MCF 10A (cell line): ENCODE data around the gene PIAS3. TPM values are rescaled to one million over a fixed set of nuclear protein-coding genes. Genes with fewer than 3 reads are reported as not detected.

ENCODE experiments used
- BruUV-seq: library from RNA; stranded (reverse); fragments of 400-500 nt; replicated peaks from 2 replicates; lab custom pipeline; 2021; lab: Mats Ljungman, UMichigan
- CTCF ChIA-PET: fragments of 300-600 bp; sonication (Branson Sonifier 250); formaldehyde crosslinking; extraction: SDS; loops from one replicate; lab custom pipeline; 2021; ENCODE audit warnings: antibody characterized with exemption, inconsistent platforms; lab: Yijun Ruan, JAX
- POLR2A ChIA-PET: fragments of 300-600, 350-650 bp; sonication (Branson Sonifier 250); formaldehyde crosslinking; extraction: SDS; loops from one replicate; lab custom pipeline; 2020; ENCODE audit warnings: antibody characterized with exemption, inconsistent platforms; lab: Yijun Ruan, JAX
- DNase-seq: peaks from one replicate; pipeline ENCODE4 v3.0.0-alpha.2; 2018; ENCODE audit not compliant: unreplicated experiment
- H3K27ac Mint-ChIP-seq: one replicate; pipeline ENCODE4 v1.8.0; 2022; ENCODE audit warnings: mild to moderate bottlenecking, low read depth, mixed read lengths; ENCODE audit not compliant: unreplicated experiment
- H3K27me3 Mint-ChIP-seq: one replicate; pipeline ENCODE4 v1.8.0; 2022; ENCODE audit warnings: mixed read lengths; ENCODE audit not compliant: insufficient read depth, unreplicated experiment
- H3K36me3 Mint-ChIP-seq: one replicate; pipeline ENCODE4 v1.8.0; 2022; ENCODE audit warnings: mild to moderate bottlenecking, moderate library complexity, mixed read lengths; ENCODE audit not compliant: insufficient read depth, unreplicated experiment
- H3K4me1 Mint-ChIP-seq: one replicate; pipeline ENCODE4 v1.8.0; 2022; ENCODE audit warnings: mixed read lengths; ENCODE audit not compliant: insufficient read depth, unreplicated experiment
- H3K4me3 Mint-ChIP-seq: one replicate; pipeline ENCODE4 v1.8.0; 2022; ENCODE audit warnings: mild to moderate bottlenecking, moderate library complexity, mixed read lengths; ENCODE audit not compliant: unreplicated experiment
- H3K9me3 Mint-ChIP-seq: one replicate; pipeline ENCODE4 v1.8.0; 2022; ENCODE audit warnings: mixed read lengths; ENCODE audit not compliant: unreplicated experiment
- CTCF ChIP-seq: fragments of 200-600 bp; IDR thresholded peaks from one replicate; pipeline ENCODE4 v1.8.0; 2022; ENCODE audit warnings: antibody characterized with exemption, mild to moderate bottlenecking; ENCODE audit not compliant: unreplicated experiment
- intact Hi-C: fragments of 100-400 bp; cut with micrococcal nuclease; formaldehyde crosslinking; loops from 2 replicates; pipeline ENCODE4 v1.14.1; 2022
- total RNA-seq: library from RNA; stranded (reverse); gene quantifications from 2 replicates; pipeline ENCODE4 v1.2.3, GENCODE V29; 2022

The PIAS3 gene
- total RNA-seq, 1 experiment from 2014 or later: 34.3 TPM

GRCh38 chr1:145855426-145855948 lies 3.4 kb downstream of the PIAS3 start:
- intact Hi-C loops: loop anchor here (5.0 to 10.0 kb wide), 2 partner anchors 119 to 157 kb away; no protein-coding TSS in a partner anchor
- H3K9me3 Mint-ChIP-seq: no peaks in the 10 kb centered on the region
- BruUV-seq: no TSS peak

GRCh38 chr1:145849356-145850160 lies 9.3 kb downstream of the PIAS3 start:
- peak; percentile 43 for DNase-seq
- Mint-ChIP-seq H3K36me3 (peaks cover 57% of the 10 kb centered on the region), H3K4me1 (peaks cover 16% of the 10 kb centered on the region), H3K27me3 (no peaks in the 10 kb centered on the region), H3K27ac (no peak overlapping the region), H3K4me3 (no peak overlapping the region), H3K9me3 (no peaks in the 10 kb centered on the region)
- peak; percentile 64 for TF ChIP-seq CTCF
- ChIA-PET CTCF (interaction anchor here (0.6 to 13.6 kb wide), 10 partner anchors 9 to 178 kb away, joined by 3 to 242 read pairs (median 6); partner anchors contain the start of genes PIAS3, POLR3C and RNF115), POLR2A (interaction anchor here (0.9 to 10.5 kb wide), 5 partner anchors 10 to 42 kb away, joined by 4 to 124 read pairs (median 4); partner anchors contain the start of gene PIAS3)
- no TSS peak for BruUV-seq
- intact Hi-C loops: loop anchor here (10.0 kb wide), 1 partner anchor 125 kb away; no protein-coding TSS in a partner anchor

More at GRCh38 chr1:145855426-145855948, 3.4 kb downstream of the PIAS3 start:
- CTCF ChIA-PET: interaction anchor here (0.7 to 1.9 kb wide), 10 partner anchors 10 to 164 kb away, joined by 3 to 8 read pairs (median 3); partner anchors contain the start of genes ITGA10 and NUDT17
- no peak overlapping the region for H3K27ac Mint-ChIP-seq
- H3K36me3 Mint-ChIP-seq: peaks cover 58% of the 10 kb centered on the region
- H3K27me3 Mint-ChIP-seq: no peaks in the 10 kb centered on the region
- POLR2A ChIA-PET: interaction anchor here (1.1 to 5.1 kb wide), 2 partner anchors 31 to 36 kb away, joined by 3 to 179 read pairs; partner anchors contain the start of genes POLR3C and RNF115
- TF ChIP-seq CTCF: peak; percentile 18
- peaks cover 26% of the 10 kb centered on the region for H3K4me1 Mint-ChIP-seq
- DNase-seq: peak; percentile 23
- H3K4me3 Mint-ChIP-seq: no peak overlapping the region

GRCh38 chr1:145847827-145848226 lies 11.1 kb downstream of the PIAS3 start:
- Mint-ChIP-seq H3K9me3 (no peaks in the 10 kb centered on the region), H3K36me3 (peaks cover 40% of the 10 kb centered on the region), H3K4me3 (no peak overlapping the region), H3K27me3 (no peaks in the 10 kb centered on the region), H3K4me1 (peaks cover 16% of the 10 kb centered on the region), H3K27ac (no peak overlapping the region)
- BruUV-seq: no TSS peak
- no peak for DNase-seq
- ChIA-PET CTCF (interaction anchor here (0.6 to 13.6 kb wide), 8 partner anchors 12 to 188 kb away, joined by 3 to 242 read pairs (median 54); partner anchors contain the start of genes ITGA10, PIAS3, POLR3C and RNF115), POLR2A (interaction anchor here (0.6 to 10.5 kb wide), 5 partner anchors 11 to 149 kb away, joined by 3 to 124 read pairs (median 4); partner anchors contain the start of genes PIAS3 and RBM8A)
- TF ChIP-seq CTCF: no peak
- intact Hi-C loops: no loop called here
